Measurements from ENCODE around the gene HDAC4. TPM values are rescaled to one million over a fixed set of nuclear protein-coding genes. Genes with fewer than 3 reads are reported as not detected.

HDAC4 gene
- total RNA-seq, 1 donor from 2014 or later, result 33.9 TPM

GRCh38 chr2:239383036-239383758, 17.6 kb downstream of the HDAC4 start:
- no peak for ATAC-seq

- ATAC-seq, result no peak
Observed at GRCh38 chr2:239382384-239382880, 18.4 kb downstream of the HDAC4 start.

GRCh38 chr2:239381709-239382134, 19.1 kb downstream of the HDAC4 start:
- ATAC-seq, result no peak

- ATAC-seq, result no peak
Observed at GRCh38 chr2:239380831-239381708, 19.8 kb downstream of the HDAC4 start.

DNA sequence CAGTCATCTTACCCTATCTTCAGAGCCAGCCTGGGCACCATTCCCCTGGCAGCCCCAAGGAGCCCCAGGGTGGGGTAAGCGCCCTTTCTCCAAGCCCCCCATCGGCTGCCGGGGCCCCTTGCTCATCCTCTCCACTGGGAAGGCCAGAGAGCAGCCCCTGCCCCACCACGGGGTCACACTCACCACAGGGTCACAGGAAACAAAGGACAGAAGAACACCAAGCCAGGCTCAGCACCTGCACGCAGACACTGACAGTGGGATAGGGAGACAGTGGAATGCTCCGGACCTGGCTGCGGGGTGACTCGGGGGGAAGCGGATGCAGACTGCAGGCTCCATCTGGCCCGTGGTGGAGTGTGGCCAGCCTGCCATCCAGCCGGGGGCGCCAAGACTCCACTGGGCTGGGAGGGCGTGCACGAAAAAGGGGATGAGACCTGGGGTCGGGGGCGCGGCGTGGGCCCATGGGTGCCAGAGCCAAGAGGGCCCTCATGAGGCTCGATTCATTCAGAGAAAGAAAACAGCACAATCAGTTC, 21.1 kb downstream of the HDAC4 start:
- no peak for ATAC-seq

DNA sequence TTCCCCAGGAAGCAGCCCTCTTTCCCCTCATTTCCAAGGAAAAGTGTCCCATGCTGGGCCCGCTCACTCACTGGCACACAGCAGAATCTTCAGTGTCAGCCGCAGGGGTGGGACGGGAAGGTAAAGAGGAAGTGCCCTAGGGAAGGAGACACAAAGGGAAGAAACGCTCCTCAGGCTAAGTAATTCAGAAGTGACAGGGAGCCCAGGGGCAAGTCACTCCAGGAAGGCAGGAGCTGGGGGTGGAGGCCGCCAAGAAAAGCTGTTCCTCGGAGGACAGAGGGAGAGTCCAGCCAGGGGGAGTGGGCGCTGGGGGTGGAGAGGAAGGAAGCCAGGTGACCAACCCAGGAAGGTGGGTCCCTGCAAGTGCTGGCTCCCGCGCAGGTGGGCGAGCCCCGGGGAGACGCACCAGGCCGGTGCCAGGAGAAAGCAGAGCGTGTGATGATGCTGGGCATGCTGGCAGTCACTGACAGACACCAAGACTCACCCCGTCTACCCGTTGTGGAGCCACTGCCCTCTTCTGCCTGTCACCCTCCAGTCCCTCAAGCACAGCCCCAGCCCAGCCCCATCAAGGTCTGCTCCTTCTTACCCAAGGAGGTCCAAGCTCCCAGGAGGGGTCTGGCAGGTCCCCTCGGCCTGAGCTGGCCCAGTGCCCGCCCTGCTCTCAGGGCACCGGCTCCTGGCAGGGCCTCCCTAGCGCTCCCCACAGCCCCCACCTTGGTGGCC, 21.7 kb downstream of the HDAC4 start:
- no peak for ATAC-seq

GRCh38 chr2:239378021-239378917, 22.6 kb downstream of the HDAC4 start:
- ATAC-seq, result no peak

- no peak for ATAC-seq
Observed at GRCh38 chr2:239377591-239377990, 23.2 kb downstream of the HDAC4 start.

- no peak for ATAC-seq
Observed at GRCh38 chr2:239376942-239377531, 23.8 kb downstream of the HDAC4 start.

- ATAC-seq, result no peak
Observed at GRCh38 chr2:239376351-239376750, 24.5 kb downstream of the HDAC4 start.

DNA sequence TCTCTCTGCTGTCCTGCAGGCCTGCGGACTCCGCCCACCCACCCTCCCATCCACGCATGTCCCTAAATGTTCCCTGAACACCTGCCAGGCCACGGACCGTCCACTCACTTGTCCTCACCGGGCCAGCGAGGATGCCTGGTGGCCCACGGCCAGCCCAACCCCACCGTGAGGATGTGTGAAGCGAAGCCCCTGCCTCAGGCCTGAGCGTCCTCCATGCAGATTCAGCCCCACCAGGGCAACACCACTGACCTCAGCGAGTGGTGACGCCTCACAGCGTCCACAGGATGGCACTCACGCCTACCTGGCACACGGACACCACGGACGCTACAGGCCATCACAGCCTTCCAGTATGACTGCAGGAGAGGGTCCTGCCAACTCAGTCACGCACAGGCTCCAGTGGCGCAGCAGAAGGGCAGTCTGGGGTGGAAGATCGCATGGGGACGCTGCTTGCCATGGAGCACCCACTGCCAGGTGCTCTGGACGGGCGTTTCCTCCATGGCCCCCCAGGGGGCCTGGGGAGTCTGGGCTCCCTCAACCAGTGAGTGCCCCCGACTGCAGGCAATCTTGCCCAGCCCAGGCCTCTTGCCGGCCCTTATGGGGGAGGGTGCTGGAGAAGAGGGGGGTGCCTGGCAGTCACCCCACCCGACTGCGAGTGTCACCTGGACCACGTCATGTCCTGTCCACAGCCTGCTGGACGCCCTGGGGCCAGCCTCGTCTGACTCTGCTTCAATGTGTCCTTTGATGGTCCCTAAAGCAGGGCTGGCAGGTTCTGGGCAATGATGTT, 25.4 kb downstream of the HDAC4 start:
- ATAC-seq, result no peak

GRCh38 chr2:239374896-239375277, 25.9 kb downstream of the HDAC4 start:
- ATAC-seq, result no peak

- no peak for ATAC-seq
Observed at GRCh38 chr2:239372835-239373234, 28.0 kb downstream of the HDAC4 start.

GRCh38 chr2:239371726-239372686, 28.8 kb downstream of the HDAC4 start:
- ATAC-seq, result no peak

- ATAC-seq, result no peak
Observed at GRCh38 chr2:239370876-239371725, 29.7 kb downstream of the HDAC4 start.

- peak; percentile 32 for ATAC-seq
Observed at GRCh38 chr2:239370403-239370802, 30.4 kb downstream of the HDAC4 start.

- ATAC-seq, result peak; percentile 42
Observed at GRCh38 chr2:239369631-239370161, 31.1 kb downstream of the HDAC4 start.
